GM19468 (cell line): ENCODE results near the gene TBC1D1.

Experiments
- ATAC-seq: cut with Tn5 transposase; IDR thresholded peaks from one replicate; pipeline ENCODE4 v1.9.1; 2021; ENCODE audit warnings: mild to moderate bottlenecking, moderate library complexity, moderate number of reproducible peaks; ENCODE audit not compliant: unreplicated experiment; ENCODE audit errors: extremely low read depth

Gene TBC1D1

GRCh38 chr4:38090455-38091246 lies 199.8 kb downstream of the TBC1D1 start:
- ATAC-seq = no peak

- ATAC-seq = no peak
Measured at GRCh38 chr4:38091636-38092035, 200.8 kb downstream of the TBC1D1 start.

- ATAC-seq = no peak
Measured at GRCh38 chr4:38092701-38093100, 201.8 kb downstream of the TBC1D1 start.

GRCh38 chr4:38094419-38094818 lies 203.5 kb downstream of the TBC1D1 start:
- ATAC-seq = no peak

- ATAC-seq = no peak
Measured at GRCh38 chr4:38095691-38096090, 204.8 kb downstream of the TBC1D1 start.

GRCh38 chr4:38097818-38098217 lies 206.9 kb downstream of the TBC1D1 start:
- ATAC-seq = no peak

- ATAC-seq = no peak
Measured at GRCh38 chr4:38099020-38099600, 208.2 kb downstream of the TBC1D1 start.

GRCh38 chr4:38099908-38100407 lies 209.1 kb downstream of the TBC1D1 start:
- no peak for ATAC-seq

GRCh38 chr4:38100474-38101255 lies 209.8 kb downstream of the TBC1D1 start:
- ATAC-seq = no peak

- no peak for ATAC-seq
Measured at GRCh38 chr4:38101563-38101962, 210.7 kb downstream of the TBC1D1 start.

GRCh38 chr4:38102957-38103588 lies 212.2 kb downstream of the TBC1D1 start:
- ATAC-seq = no peak

- peak; percentile 52 for ATAC-seq
Measured at GRCh38 chr4:38105475-38106220, 214.8 kb downstream of the TBC1D1 start.

GRCh38 chr4:38106311-38106710 lies 215.4 kb downstream of the TBC1D1 start:
- ATAC-seq = no peak

- no peak for ATAC-seq
Measured at GRCh38 chr4:38106886-38107514, 216.1 kb downstream of the TBC1D1 start.

- ATAC-seq = no peak
Measured at GRCh38 chr4:38107818-38108217, 216.9 kb downstream of the TBC1D1 start.

GRCh38 chr4:38109370-38109769 lies 218.5 kb downstream of the TBC1D1 start:
- no peak for ATAC-seq

GRCh38 chr4:38109896-38110295 lies 219.0 kb downstream of the TBC1D1 start:
- no peak for ATAC-seq

- ATAC-seq = no peak
Measured at GRCh38 chr4:38111024-38111423, 220.1 kb downstream of the TBC1D1 start.

- ATAC-seq = no peak
Measured at GRCh38 chr4:38111717-38112116, 220.8 kb downstream of the TBC1D1 start.
